Frontal cortex (tissue), 4 donors: ENCODE data around the gene SPTLC3. TPM values are rescaled to one million over a fixed set of nuclear protein-coding genes. Genes with fewer than 3 reads are reported as not detected.
A peak's percentile ranks its signal among the peaks of the same experiment; 100 is the strongest.
"Not testable (repeated sequence)": the region's sequence is repeated elsewhere in the genome, so short reads cannot be mapped to it uniquely, and the experiment has no call there.

Source experiments
- DNase-seq, 2 donors: peaks; one replicate each; pipeline ENCODE4 v3.0.0; 2012; ENCODE audit warnings: low spot score in 2 of 2
- FAIRE-seq: peaks from 2 replicates; lab custom pipeline; 2012; peaks lifted over from hg19 to GRCh38; lab: Jason Lieb, UNC
- total RNA-seq: library from RNA; depleted of rRNA; stranded (reverse); fragments of >200 nt; gene quantifications from one replicate; pipeline ENCODE4 v1.2.3, GENCODE V29; 2014
- donor health status: control.
- donor health status: control.
- donor health status: control.

The SPTLC3 gene
- total RNA-seq: 0.82 TPM

DNA sequence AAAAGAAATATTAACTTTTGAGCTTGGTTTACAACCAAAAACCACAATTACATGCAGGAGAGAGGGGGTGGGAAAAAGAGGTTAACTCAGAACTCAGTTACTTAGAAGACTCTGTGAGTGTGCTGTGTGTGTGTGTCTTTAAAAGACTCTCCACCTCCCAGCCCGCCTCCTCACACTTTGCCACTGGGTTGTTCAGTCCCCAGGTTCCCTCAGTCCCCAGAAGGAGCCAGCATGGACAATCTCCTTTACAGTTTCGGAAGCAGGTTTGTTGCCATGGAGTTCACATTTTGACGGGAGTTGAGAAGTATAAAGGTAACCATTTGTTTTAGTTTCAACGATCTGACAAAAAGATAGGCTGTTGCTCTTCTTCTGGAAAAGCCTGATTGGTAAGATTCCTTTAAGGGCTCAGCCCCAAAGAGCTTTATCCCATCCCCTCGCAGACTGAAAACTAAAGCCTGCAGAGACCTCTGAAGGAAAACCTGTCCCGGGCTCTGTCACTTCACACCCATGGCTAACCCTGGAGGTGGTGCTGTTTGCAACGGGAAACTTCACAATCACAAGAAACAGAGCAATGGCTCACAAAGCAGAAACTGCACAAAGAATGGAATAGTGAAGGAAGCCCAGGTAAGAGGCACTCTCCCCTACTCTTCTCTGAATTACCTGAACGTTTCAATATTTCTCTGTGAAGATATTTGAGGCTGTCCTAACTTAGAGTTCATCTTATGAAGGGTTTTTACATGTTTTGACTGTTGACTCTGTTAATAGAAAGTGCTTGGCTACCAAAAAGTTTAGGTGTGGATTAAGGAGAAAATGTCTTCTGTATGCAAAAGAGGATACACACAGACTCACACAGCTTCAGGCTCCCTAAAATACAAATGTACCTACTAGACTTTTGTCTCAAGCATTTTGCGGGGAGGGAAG lies at the start of gene SPTLC3:
TSS of gene SPTLC3 (plus strand) at position 212 of the 921 bp plus-strand sequence. CDS start at position 508, 296 bp downstream.
- DNase-seq (no peak), FAIRE-seq (no peak)

GRCh38 chr20:12961725-12962124 lies 47.0 kb upstream of the SPTLC3 start:
- no peak for FAIRE-seq

DNA sequence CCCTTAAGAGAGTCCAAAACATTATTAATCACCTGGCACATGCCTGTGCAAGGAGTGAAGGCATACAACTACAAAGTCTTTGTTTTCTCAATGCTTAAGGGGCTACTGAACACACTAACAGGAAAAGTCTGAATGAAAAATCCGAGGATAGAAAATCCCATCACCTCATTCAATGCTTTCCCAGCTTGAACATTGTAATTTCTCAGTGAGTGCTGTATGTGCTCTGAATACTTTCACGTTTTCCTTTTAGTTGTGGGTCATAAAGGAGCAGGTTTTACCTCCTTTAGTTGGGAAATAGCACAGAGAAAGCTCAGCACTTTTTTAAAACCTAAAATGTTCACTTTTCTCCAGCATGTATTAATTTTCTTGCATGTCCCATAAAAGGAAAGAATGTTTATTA lies 45.9 kb upstream of the SPTLC3 start:
- FAIRE-seq (no peak), DNase-seq (no peak)

More at GRCh38 chr20:12961725-12962124, 47.0 kb upstream of the SPTLC3 start:
- DNase-seq: no peak

DNA sequence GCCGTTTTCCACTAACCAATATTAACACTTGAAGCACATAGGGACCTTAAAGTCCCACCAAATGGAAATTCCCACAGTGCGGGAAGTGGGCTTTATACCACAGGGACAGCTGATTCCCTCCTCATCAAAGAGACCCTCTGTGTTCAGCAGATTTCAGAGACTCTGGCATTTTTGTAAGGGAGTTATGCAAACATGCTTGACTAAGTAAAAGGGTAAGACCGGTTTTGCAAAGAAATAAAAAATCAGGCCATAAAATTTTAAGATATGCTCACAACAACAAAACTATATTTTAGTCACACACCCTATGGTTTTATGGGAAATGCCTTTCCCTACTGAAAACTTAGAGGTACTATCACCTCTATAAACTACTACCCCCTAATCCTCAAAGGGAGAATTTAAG lies 45.4 kb upstream of the SPTLC3 start:
- no peak for FAIRE-seq
- DNase-seq: no peak

GRCh38 chr20:12965212-12965869 lies 43.4 kb upstream of the SPTLC3 start:
- no peak for FAIRE-seq

DNA sequence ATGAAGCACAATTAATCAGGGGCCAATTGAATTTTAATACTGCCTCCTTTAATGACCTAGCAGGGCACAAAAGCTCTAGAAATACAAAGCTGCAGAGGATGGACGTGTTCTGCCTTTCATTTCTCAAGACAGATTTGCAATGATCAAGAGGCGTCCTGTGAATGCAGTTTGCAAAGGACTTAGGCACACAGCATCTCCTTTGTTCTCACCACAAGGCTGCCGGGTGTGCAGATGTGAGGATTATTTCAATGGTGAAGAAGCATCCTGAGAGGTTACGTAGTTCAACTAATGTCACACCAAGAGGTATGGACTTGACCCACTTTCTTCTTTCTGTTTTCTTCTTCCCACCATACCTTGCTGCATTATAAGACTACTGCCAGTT lies 42.9 kb upstream of the SPTLC3 start:
- FAIRE-seq (no peak), DNase-seq (no peak)

More at GRCh38 chr20:12965212-12965869, 43.4 kb upstream of the SPTLC3 start:
- no peak for DNase-seq

DNA sequence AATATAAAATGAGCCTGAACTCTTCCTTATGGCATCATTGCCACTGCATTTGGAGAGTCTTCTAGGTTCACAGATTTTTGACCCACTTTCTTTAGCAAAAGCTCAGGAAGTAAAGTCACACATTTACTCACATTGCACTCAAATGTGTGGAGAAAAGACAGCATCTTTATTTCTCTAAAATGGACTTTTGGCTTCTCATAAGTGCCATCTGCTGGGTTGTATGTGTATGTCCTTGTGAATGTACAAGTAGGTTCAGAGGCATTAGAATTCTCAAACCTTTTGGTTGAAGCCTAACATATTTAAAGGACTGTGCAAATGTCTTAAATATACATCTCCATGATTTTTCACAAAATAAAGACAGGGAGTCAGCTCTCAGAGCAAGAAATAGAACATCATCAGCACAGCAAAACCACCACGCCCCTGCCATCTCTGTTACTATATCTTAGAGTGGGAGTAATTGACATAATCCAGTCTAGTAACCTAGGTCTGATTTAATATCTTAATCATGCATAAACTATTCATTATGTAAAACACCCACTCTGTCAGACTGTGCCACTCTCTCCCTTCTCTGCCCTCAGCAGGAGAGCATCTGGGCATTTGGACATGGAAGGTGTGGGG lies 42.2 kb upstream of the SPTLC3 start:
- FAIRE-seq: peak; percentile 3
- DNase-seq: no peak

DNA sequence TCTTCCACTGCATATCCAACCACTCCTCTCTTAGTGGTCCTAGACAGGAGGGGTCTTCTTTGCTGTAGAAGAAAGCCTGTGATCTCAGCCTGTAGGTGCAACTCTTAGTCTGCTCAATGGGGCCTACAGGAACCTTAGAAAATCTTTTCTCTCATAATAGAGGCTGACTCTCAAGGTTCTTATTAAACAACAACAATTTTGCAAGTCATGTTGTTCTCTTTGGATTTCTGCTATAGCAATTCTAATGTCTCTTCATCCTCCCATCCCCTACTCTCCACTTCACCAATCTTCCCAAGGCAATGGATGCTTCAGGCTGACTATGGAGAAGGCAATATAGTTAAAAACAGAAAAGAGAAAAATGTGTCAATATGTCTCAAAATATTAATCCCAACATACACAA lies 40.8 kb upstream of the SPTLC3 start:
- no peak for DNase-seq
- FAIRE-seq: no peak

GRCh38 chr20:12968472-12968871 lies 40.3 kb upstream of the SPTLC3 start:
- no peak for DNase-seq
- FAIRE-seq: no peak

- FAIRE-seq (no peak), DNase-seq (no peak)
Measured at GRCh38 chr20:12969071-12969669, 39.6 kb upstream of the SPTLC3 start.

GRCh38 chr20:12970372-12970821 lies 38.4 kb upstream of the SPTLC3 start:
- FAIRE-seq (no peak), DNase-seq (no peak)

- no peak for FAIRE-seq
Measured at GRCh38 chr20:12975833-12976608, 32.8 kb upstream of the SPTLC3 start.

GRCh38 chr20:12976720-12977309 lies 32.0 kb upstream of the SPTLC3 start:
- DNase-seq (no peak), FAIRE-seq (no peak)

More at GRCh38 chr20:12975833-12976608, 32.8 kb upstream of the SPTLC3 start:
- no peak for DNase-seq

GRCh38 chr20:12977328-12978125 lies 31.2 kb upstream of the SPTLC3 start:
- no peak for FAIRE-seq
- DNase-seq: no peak

- DNase-seq: no peak
- no peak for FAIRE-seq
Measured at GRCh38 chr20:12978126-12978394, 30.7 kb upstream of the SPTLC3 start.

DNA sequence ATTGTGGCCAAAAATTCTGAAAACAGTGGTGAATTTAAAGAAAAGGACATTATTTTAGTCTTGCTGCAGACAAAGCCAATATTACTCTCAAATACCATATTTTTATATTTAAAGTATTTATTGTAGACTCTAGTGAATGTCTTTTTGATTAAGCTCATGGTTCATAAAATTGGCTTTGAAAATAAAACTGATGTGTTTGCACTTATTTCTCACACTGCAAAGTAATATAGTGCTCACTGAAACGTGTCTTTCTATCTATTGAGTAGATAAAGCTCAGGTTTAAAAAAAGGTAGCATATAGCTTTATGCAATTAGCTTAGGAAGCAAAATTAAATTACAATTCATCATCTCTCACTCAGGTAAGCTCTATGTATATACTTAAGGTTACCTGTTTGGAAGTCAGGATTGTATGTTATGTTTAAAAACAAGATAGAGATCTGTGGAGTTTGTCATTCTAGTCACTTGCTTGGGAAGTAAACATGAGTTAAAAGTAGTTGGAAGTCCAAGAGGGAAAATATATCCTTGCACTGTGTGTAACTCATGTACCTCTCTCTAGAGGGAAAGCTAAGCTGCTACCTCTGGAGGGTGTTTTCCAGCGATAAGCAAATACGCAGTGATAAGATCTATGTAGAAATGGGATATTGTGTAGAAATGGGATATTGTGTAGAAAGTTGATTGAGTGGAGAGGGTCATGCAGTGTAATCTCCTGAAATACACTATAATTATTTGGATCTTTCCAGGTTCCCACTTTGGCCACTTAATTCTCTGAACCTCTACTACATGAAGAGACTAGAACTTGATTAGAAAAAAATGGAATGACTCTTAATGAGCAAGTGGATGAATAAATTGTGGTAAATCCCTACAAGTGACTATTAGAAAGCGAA lies 29.9 kb upstream of the SPTLC3 start:
- no peak for FAIRE-seq

DNA sequence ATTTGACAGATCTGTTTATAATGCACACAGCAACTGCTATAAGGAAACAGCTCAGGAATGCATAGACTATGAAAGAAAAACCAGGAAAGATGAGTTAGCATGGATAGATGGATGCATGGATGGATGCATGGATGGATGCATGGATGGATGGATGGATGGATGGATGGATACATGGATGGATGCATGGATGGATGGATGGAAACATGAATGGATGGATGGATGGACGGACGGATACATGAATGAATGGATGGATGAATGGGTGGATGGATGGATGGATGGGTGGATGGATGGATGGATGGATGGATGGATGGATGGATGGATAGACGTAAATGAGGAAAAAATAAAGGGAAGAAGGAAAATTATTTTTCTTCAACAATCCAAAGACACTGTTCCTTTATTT lies 29.1 kb upstream of the SPTLC3 start:
- DNase-seq, FAIRE-seq: not testable (repeated sequence)

More for the DNA sequence above, 29.9 kb upstream of the SPTLC3 start:
- DNase-seq: no peak
